Measurements from ENCODE around the gene DEUP1.
A peak's percentile ranks its signal among the peaks of the same experiment; 100 is the strongest.
"Not testable (repeated sequence)": the region's sequence is repeated elsewhere in the genome, so short reads cannot be mapped to it uniquely, and the experiment has no call there.

DEUP1 gene, protein sequence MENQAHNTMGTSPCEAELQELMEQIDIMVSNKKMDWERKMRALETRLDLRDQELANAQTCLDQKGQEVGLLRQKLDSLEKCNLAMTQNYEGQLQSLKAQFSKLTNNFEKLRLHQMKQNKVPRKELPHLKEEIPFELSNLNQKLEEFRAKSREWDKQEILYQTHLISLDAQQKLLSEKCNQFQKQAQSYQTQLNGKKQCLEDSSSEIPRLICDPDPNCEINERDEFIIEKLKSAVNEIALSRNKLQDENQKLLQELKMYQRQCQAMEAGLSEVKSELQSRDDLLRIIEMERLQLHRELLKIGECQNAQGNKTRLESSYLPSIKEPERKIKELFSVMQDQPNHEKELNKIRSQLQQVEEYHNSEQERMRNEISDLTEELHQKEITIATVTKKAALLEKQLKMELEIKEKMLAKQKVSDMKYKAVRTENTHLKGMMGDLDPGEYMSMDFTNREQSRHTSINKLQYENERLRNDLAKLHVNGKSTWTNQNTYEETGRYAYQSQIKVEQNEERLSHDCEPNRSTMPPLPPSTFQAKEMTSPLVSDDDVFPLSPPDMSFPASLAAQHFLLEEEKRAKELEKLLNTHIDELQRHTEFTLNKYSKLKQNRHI
- total RNA-seq, result 0.04 to 0.05 reads per million in 2 donors

DNA sequence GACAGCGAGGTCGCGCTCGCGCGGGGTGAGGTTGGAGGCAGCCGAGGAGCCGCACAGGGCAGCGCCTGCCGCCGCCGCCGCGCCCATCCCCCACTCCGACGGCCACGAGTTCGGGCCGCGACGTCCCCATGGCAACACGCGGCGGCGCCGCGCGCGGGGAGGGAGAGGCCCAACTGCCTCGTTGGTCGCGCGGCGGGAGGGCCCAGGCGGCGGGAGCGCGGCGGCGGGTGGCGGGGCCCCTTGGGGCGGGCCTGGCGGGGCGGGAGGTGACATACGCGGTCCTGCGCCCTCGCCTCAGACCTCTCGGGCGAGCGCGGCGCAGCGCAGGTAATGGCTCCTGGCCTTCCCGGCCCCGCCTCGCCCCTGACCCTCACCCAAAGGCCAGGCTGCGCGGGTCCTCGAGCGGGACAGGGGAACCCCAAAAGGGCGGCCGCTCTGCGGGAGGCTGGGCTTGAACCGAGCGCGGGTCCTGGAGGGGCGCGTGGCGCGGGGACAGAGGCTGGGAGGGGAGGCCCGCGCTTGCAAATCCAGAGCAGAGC lies at the start of gene DEUP1:
DEUP1 (plus strand) TSS at position 297 of the 539 bp plus-strand sequence. CDS start 1,518 bp downstream, outside the sequence.
- peak; percentile 10 for DNase-seq

DNA sequence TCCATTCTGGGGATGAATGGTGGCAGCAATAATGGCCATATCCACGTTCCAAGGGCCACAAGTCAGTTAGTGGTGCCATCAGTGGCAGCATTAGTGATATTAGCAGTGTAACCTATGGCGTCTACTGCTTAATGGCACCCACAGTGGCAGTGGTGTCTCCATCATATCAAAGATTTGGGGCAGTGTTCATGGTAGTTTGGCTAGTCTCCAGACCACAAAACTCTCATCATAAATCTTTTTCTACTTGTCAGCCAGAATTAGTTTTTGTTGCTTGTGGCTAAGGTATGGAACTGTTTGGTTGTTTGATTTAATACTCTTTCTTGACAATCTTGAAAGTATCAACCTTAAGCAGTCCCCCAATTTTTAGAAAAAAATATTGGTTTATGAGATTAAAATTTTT lies 45.1 kb upstream of the DEUP1 start:
- DNase-seq, result no peak

DNA sequence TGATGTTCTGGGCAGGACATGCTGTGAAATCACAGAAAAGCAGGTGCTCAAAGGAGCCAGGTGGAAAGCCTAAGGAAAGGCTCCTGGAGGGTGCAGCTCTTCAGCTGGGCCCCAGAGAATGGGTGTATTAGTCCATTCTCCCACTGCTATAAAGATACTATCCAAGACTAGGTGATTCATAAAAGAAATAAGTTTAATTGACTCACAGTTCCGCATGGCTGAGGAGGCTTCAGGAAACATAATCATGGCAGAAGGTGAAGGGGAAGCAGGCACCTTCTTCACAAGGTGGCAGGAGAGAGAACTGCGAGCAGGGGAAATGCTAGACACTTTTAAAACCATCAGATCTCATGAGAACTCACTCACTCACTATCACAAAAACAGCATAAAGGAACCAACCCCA lies 43.1 kb upstream of the DEUP1 start:
- no peak for DNase-seq

DNA sequence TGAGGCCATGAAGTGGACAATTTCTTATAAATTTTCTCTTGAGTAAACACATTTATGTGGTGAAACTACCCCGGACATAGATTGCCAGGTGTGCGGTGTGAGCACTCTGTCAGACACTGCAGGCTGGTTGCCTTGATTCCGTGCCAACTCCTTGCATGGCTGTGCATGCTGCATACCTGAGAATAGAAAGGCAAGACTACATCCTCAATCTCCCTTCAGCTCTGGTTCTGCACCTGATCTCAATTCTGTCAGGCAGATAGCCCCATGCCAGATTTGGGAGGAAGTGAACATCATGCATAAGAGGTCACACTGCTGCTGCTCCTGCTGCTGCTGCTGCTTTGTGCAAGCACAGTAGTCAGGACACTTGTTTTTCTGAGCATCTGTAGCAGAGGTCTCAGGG lies 42.5 kb upstream of the DEUP1 start:
- DNase-seq, result no peak

DNA sequence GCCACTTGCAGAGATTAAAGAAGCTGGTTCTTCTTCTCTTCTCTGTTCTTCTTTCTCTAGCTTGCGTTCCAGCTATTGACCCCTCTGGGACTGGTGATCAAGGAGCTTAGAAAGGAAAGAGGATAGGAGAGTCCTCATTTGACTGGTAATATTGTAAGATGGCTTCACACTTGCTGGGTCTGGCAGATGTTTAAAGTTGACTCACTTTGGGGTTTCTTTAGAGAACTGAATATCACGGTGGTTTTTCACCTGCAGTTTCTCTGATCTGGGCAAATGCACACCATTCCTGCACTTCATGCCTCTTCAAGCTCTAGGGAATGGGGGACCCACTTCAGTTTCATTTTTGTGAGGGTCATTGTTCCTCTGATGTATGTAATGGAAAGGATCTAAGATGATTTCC lies 41.8 kb upstream of the DEUP1 start:
- DNase-seq, result no peak

DNA sequence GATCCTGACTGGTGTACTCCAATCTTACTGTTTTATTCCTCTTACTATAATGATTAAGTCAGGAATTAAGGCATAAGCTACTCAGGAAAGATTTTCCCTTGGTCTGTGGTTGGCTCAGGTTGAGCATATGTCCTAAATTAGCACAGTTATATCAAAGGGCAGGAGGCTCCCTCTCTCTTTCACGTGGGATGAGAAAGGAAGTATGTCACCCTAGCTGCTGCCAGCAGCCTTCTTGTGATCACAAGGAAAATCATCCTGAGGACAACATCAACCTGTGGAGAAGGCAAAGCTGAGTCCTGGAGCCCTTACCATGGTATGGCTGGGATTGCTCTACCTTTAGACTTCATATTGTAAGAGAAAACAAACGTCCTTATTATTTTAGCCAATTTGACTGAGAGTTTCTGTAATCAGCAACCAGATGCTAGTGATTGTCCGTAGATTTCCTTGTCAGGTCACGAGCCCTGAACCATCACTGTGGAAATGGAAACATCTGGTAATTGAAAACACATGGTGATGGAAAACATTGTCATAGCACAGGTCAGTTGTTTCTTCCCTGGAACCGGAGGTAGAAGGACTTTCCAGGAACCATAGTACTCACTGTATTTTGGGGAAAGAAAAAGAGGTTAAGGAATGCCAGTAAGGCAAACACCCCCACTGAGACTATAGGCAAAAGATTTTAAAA lies 40.6 kb upstream of the DEUP1 start:
- DNase-seq, result no peak

DNA sequence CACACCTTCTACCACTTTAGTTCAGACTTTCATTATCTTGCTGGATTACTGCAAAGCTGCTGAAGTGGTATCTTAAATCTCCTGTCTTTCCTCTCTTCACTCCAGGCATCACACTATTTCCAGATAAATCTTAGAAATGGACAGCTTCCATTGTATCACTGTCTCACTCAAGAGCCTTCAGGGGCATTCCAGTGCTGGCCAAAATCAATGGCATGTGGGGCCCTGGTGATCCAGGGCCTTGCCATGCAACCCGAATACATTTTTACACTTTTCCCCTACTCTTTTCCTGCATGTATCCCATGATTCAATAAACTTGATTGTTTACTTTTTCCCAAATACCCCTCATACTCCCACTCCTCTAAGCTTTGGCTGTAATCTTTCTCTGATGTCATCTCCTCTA lies 39.4 kb upstream of the DEUP1 start:
- DNase-seq, result no peak

DNA sequence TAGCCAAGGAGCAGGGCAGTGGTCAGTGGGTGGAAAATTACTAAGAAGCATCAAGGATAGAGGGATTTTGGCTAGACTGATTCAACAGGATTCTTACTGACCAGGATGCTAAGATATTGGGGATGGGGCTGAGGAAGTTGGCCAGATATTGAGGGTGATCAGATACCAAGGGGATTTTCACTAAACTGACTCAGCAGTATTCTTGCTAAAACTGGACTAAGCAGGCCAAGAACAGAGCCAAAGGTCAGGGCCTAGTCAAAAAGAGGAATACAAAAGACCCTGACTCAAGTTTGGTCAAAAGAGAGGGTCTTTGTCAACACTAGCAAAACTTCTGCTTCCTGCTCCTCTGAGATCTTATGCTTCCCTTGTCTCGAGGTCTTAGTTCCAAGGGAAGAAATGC lies 38.6 kb upstream of the DEUP1 start:
- DNase-seq, result no peak

DNA sequence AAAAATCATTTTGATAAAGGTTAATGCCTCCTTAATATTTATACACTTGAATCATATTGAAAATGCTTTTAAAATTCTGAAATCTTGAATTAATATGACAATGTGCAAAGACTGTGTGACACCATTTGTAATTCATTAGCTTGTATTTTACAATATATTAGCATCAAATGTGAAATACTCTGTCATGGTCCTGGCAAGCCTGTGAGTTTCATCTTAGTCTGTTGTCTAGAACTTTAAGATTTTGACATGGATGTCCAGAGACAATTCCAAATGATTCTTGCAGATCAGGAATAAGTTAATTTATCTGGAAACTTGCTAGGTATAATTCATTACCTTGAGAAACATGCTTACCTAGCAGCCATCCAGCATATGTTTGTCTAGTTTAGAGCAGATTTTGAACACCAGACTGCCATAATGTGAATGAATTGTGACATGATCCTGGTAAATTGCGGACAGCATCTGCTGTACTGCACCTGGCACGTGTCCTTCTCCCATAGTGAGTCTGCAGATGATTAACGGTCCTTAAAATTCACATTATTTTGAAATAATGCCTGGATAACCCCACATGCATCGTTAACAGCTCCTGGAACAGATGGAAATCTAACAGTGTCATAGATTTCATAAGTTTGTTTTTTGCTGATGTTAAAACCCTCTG lies 34.5 kb upstream of the DEUP1 start:
- DNase-seq, result no peak

DNA sequence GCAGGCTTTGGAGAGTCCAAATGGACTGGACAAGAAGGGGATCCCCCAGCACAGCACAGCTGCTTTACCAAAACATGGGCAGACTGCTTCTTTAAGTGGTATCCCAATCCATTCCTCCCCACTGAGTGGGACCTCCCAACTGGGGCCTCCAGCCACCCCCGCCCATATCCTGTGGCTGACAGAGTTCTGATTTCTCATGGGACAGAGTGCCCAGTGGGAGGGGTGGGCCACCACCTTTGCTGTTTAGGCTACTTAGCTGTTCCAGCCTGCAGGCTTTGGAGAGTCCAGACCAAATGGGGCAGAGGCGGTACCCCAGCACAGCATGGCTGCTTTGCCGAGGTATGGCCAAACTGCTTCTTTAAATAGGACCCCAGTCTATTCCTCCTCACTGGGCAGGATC lies 26.9 kb upstream of the DEUP1 start:
- DNase-seq, result no peak

DNA sequence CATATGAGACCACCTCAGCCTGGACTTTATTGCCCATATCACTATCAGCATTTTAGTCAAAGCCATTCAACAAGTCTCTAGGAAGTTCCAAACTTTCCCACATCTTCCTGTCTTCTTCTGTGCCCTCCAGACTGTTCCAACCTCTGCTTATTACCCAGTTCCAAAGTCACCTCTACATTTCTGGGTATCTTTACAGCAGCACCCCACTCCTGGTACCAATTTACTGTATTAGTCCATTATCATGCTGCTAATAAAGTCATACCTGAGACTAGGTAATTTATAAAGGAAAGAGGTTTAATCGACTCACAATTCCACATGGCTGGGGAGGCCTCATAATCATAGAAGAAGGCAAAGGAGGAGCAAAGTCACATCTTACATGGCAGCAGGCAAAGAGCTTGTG lies 16.1 kb upstream of the DEUP1 start:
- DNase-seq, result not testable (repeated sequence)

DNA sequence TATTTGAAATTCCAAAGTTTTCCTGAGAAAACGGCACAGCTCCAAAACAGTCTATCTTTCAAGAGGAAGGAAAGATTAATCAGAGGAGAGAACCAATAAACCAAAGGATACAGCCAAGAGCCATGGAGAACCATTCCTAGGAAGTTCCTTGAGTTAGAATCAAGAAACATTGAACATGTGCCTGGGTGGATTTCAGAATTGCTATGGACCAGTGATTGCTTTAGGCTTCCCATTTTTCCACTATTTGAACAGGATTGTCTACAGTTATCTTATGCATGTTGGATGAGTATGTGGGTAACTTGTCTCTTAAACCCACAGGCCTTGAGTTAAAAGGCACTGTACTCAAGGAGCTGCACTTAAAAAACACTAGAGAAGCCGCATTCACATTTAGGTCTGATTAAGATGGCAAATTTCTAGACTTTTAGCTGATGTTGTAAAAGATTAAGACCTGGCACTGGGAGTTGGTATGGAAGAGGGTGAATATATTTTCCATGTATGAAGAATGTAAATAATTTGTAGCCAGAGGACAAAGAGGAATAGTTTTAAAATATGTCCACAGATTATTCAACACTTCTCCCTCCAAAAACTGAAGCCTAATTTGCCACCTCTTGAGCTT lies 11.2 kb upstream of the DEUP1 start:
- no peak for DNase-seq

DNA sequence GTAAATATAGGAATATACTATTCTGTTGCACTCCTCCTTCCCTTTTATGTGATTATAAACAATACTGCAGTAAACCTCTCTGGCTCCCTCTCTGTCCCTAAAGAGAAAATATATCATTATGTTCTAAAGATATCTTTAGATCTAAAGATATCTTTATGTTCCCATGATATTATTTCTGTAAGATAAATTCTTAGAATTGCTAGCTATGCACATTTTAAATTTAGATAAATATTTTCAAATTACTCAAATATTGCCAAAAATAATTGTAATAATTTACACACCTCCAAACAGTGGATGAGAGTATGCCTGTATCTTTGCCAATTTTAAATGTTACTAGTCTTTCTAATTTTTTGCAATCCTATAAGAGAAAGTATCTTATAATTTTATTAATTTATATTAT lies 10.3 kb upstream of the DEUP1 start:
- DNase-seq, result no peak

DNA sequence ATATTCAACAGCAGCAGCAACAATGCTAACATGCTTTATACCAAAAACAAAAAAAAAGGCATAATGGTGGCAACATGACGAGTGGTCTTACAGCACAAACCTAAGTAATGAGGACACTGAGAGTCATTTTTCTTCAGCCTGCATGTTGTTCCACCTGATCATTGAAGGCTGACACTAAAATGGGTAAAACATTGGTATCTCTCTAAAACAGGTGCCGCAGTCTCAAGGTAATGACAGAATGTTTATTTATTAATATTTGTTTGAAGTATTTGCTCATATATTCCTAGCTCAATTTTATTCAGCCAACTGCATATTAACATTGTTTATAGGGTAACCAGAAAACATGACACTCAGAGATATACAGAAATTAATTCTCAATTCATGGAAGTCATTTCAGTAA lies 8.3 kb upstream of the DEUP1 start:
- DNase-seq, result no peak

DNA sequence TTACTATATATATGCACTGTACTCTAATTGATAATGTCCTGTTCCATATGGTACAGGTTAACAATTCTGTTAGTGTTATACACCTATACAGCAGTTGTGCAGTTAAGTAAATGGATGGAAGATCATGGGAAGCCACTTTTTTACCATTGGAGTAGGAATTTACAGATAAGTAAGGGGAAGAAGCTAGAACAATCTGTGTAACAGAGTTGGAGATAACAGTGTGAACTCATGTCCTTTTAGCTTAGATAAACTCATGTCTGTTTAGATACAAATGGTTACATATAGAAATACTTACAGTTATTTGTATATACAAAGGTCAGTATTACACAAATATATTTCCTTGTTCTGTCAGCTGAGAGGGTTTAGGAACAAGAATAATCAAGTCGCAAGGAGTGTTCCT lies 6.8 kb upstream of the DEUP1 start:
- no peak for DNase-seq

DNA sequence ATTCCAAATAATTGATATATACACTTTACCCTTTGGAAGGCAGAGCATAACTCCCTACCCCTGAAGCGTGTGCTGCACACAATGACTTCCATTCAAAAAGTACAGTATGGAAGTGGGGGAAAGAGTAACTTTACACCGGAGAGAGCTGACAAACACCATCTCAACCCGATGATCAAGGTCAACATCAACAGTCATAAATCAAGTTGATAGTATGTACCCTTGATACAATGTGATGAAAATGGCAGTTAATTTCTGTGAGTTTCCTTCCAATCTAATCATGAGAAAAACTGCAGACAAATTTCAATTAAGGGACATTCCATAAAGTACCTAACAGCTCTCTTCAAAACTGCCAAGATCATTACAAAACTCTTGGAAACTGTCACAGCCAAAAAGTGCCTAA lies 6.0 kb upstream of the DEUP1 start:
- DNase-seq, result no peak

DNA sequence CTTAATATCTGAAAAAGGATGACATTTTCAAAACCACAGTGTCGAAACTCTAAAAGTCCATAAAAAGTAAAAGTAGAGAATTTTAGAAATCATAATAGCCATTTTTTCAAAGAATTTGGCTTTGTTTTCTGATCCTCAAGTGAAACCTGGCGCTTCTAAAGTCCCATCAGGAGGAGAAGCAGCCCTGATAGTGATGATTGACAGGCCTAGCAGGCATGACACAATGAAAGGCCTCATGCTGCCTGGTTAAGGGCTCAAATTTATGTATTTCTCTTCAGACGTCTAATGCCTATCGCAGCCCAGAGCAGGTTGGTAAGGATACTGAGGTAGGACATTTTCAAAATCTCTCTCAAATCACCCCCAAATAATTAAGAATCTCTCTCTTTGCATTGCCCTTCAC lies 3.9 kb upstream of the DEUP1 start:
- DNase-seq, result no peak

DNA sequence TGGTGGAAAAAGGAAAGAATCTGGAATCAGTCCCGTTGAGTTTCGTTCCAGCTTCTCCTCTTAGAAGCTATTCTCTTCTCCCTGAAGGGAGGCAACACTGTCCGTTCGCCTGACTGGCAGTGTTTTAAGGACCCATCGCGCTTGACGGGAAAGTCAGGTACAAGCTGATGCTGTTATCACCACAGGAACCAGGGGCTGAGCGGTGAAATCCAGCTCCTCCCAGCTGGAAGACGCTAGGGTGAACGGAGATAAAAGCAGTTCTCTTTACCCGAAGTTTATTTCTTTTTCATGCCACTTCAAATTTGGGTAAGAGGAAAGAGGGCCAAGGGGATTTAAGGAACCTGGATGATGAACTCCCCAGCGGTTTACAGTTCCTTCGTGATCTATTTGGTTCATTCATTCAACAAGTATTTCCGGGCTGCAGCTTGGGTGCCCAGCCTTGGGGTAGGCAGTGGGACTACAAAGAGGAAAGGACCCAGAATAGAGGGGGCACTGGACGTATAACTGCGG lies 551 bp upstream of the DEUP1 start:
- DNase-seq, result no peak

DNA sequence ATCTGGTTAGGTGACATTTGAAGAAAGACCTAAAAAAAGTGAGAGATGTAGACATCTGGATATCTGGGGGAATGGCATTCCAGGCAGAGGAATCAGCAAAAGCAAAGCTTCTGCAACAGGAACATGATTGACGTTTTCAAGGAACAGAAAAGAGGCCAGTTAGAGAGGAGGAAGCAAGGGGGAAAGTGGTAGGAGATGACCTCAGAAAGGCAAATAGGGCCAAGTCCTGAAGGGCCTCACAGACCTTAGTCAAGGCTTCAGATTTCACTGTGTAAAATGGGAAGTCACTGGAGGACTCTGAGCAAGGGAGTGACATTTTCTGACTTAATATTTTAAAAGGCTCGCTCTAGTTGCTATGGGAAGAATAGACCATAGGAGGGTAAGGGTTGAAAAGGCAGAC lies 9.7 kb downstream of the DEUP1 start:
- DNase-seq, result no peak

DNA sequence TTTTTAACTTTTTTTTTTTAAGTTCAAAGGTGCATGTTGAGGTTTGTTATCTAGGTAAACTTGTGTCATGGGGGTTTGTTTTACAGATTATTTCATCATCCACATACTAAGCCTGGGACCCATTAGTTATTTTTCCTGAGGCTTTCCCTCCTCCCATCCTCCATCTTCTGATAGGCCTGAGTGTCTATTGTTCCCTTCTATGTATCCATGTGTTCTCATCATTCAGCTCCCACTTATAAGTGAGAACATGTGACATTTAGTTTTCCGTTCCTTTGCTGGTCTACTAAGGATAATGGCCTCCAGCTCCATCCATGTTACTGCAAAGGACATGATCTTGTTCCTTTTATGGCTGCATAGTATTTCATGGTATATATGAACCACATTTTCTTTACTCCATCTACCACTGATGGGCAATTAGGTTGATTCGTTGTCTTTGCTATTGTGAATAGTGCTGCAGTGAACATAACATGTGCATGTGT lies 14.4 kb downstream of the DEUP1 start:
- no peak for DNase-seq

DNA sequence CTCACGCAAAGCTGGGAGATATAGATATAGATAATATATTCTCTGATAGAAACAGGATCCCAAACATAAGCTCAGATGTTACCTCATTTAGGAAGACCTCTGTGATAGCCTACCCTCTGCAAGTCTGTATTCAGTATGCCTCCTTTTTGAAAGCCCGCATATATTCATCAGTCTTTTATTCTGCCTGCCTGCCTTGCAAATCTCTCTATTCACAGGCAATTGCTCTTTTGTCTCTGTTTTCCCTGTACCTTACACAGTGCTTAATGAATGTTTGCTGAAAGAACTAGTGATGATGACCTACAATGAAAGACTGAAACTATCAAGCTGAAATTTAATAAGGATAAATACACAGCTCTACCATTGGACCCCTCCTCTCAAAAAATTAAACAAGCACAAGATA lies 18.4 kb downstream of the DEUP1 start:
- no peak for DNase-seq

DNA sequence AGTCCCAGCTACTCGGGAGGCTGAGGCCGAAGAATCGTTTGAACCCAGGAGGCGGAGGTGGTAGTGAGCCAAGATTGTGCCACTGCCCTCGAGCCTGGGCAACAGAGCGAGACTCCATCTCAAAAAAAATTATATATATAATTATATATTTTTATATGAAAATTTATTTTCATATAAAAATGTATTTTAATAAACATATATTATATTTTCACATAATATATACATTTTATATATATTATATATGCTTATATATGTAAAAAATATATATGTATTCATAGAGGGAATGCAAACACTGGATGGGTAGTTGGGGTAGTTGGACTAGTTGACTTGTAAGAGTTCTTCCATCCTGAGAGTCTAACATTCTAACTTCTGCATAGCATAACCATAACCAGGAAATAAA lies 20.3 kb downstream of the DEUP1 start:
- no peak for DNase-seq

Measured in activated gamma-delta T cell (primary cell).